HG03378 (cell line): ENCODE data around the gene SCIMP.
"Not testable (repeated sequence)": the region's sequence is repeated elsewhere in the genome, so short reads cannot be mapped to it uniquely, and the experiment has no call there.

Experiments
- ATAC-seq: cut with Tn5 transposase; IDR thresholded peaks from one replicate; pipeline ENCODE4 v1.9.1; 2021; ENCODE audit warnings: mild to moderate bottlenecking, moderate library complexity; ENCODE audit not compliant: unreplicated experiment

Gene SCIMP

GRCh38 chr17:5238333-5238732, 3.7 kb upstream of the SCIMP start:
- ATAC-seq = no peak

GRCh38 chr17:5237541-5238016, 2.9 kb upstream of the SCIMP start:
- ATAC-seq = no peak

GRCh38 chr17:5236938-5237540, 2.4 kb upstream of the SCIMP start:
- ATAC-seq = no peak

GRCh38 chr17:5233492-5233891, 1.2 kb downstream of the SCIMP start:
- ATAC-seq = not testable (repeated sequence)

- ATAC-seq = no peak
Observed at GRCh38 chr17:5226940-5227878, 7.5 kb downstream of the SCIMP start.

- ATAC-seq = peak; percentile 36
Observed at GRCh38 chr17:5225668-5226457, 8.8 kb downstream of the SCIMP start.

GRCh38 chr17:5221912-5222311, 12.7 kb downstream of the SCIMP start:
- not testable (repeated sequence) for ATAC-seq

- ATAC-seq = no peak
Observed at GRCh38 chr17:5220074-5220473, 14.6 kb downstream of the SCIMP start.

- ATAC-seq = no peak
Observed at GRCh38 chr17:5219536-5219935, 15.1 kb downstream of the SCIMP start.

- not testable (repeated sequence) for ATAC-seq
Observed at GRCh38 chr17:5217562-5217961, 17.1 kb downstream of the SCIMP start.

- peak; percentile 4 for ATAC-seq
Observed at GRCh38 chr17:5211458-5211857, 23.2 kb downstream of the SCIMP start.

GRCh38 chr17:5210614-5211252, 23.9 kb downstream of the SCIMP start:
- peak; percentile 35 for ATAC-seq

GRCh38 chr17:5210091-5210490, 24.6 kb downstream of the SCIMP start:
- no peak for ATAC-seq

GRCh38 chr17:5209396-5209795, 25.3 kb downstream of the SCIMP start:
- ATAC-seq = no peak

GRCh38 chr17:5203908-5204294, 30.8 kb downstream of the SCIMP start:
- ATAC-seq = no peak

GRCh38 chr17:5203178-5203907, 31.3 kb downstream of the SCIMP start:
- no peak for ATAC-seq

GRCh38 chr17:5201011-5201410, 33.6 kb downstream of the SCIMP start:
- ATAC-seq = no peak

GRCh38 chr17:5200360-5200759, 34.3 kb downstream of the SCIMP start:
- no peak for ATAC-seq

- no peak for ATAC-seq
Observed at GRCh38 chr17:5198472-5198871, 36.2 kb downstream of the SCIMP start.

- no peak for ATAC-seq
Observed at GRCh38 chr17:5194346-5194745, 40.3 kb downstream of the SCIMP start.
